Myocyte (in vitro differentiated cells): Measurements from ENCODE around the gene RAD54L. TPM values are rescaled to one million over a fixed set of nuclear protein-coding genes. Genes with fewer than 3 reads are reported as not detected.
"Not testable (repeated sequence)": the region's sequence is repeated elsewhere in the genome, so short reads cannot be mapped to it uniquely, and the experiment has no call there.

Source experiments
- DNase-seq: peaks from one replicate; pipeline ENCODE4 v3.0.0-alpha.2; 2012; ENCODE audit warnings: low read depth
- total RNA-seq: library from RNA; depleted of rRNA; stranded (reverse); fragments of >200 nt; gene quantifications from 2 replicates; pipeline ENCODE4 v1.2.3, GENCODE V29; 2014

Gene RAD54L
- total RNA-seq, 1 donor from 2014 or later: 0.59 TPM

- not testable (repeated sequence) for DNase-seq
Observed at GRCh38 chr1:46241733-46242132, 5.8 kb upstream of the RAD54L start.

- DNase-seq: no peak
Observed at GRCh38 chr1:46242918-46243317, 4.6 kb upstream of the RAD54L start.

- DNase-seq: not testable (repeated sequence)
Observed at GRCh38 chr1:46243831-46244230, 3.7 kb upstream of the RAD54L start.

GRCh38 chr1:46244656-46245371 is 2.7 kb upstream of the RAD54L start:
- DNase-seq: peak; percentile 37

GRCh38 chr1:46246136-46246535 is 1.4 kb upstream of the RAD54L start:
- DNase-seq: not testable (repeated sequence)

- DNase-seq: peak; percentile 54
Observed at GRCh38 chr1:46246548-46247435, 771 bp upstream of the RAD54L start.

- DNase-seq: no peak
Observed at GRCh38 chr1:46248122-46248920, 758 bp downstream of the RAD54L start.

- DNase-seq: no peak
Observed at GRCh38 chr1:46254668-46255067, 7.1 kb downstream of the RAD54L start.

GRCh38 chr1:46256523-46256922 is 9.0 kb downstream of the RAD54L start:
- no peak for DNase-seq

- no peak for DNase-seq
Observed at GRCh38 chr1:46262508-46262907, 14.9 kb downstream of the RAD54L start.

- DNase-seq: no peak
Observed at GRCh38 chr1:46263146-46263545, 15.6 kb downstream of the RAD54L start.

- DNase-seq: no peak
Observed at GRCh38 chr1:46268578-46268977, 21.0 kb downstream of the RAD54L start.

GRCh38 chr1:46274225-46275029 is 26.9 kb downstream of the RAD54L start:
- DNase-seq: peak; percentile 46

GRCh38 chr1:46275030-46275337 is 27.4 kb downstream of the RAD54L start:
- DNase-seq: no peak

GRCh38 chr1:46277658-46278373 is 30.3 kb downstream of the RAD54L start:
- peak; percentile 22 for DNase-seq

GRCh38 chr1:46278807-46279206 is 31.2 kb downstream of the RAD54L start:
- DNase-seq: no peak

GRCh38 chr1:46280092-46280491 is 32.5 kb downstream of the RAD54L start:
- DNase-seq: no peak

- DNase-seq: no peak
Observed at GRCh38 chr1:46281021-46281420, 33.5 kb downstream of the RAD54L start.

GRCh38 chr1:46284058-46284457 is 36.5 kb downstream of the RAD54L start:
- DNase-seq: no peak
